Activated CD4-positive, alpha-beta T cell treated with anti-CD3 and anti-CD28 coated beads, Interleukin-2, amount 10 ng/mL, durations not matched to agents 24 days and 14 days (primary cell): ENCODE measurements around the gene ANLN. TPM values are rescaled to one million over a fixed set of nuclear protein-coding genes. Genes with fewer than 3 reads are reported as not detected.

Experiments
- total RNA-seq: library from RNA; stranded (reverse); gene quantifications from 2 replicates; pipeline ENCODE4 v1.2.3, GENCODE V29; 2022

The ANLN gene
- total RNA-seq, 1 donor from 2014 or later, result 35.9 TPM

Other genes starting within 250 kb of the ANLN start
- gene EEPD1, start 236.6 kb upstream of the ANLN start, total RNA-seq, result 0.61 and 0.71 TPM in 2 replicates